Stimulated activated naive CD8-positive, alpha-beta T cell treated with anti-CD3 and anti-CD28 coated beads, Interleukin-15, Interleukin-2, amounts not matched to agents 100 U/mL and 50 U/mL, for 24 hours (primary cell): ENCODE measurements around the gene C3orf49.
A peak's percentile ranks its signal among the peaks of the same experiment; 100 is the strongest.

ENCODE experiments used
- ATAC-seq: fragments of 150-1000 bp; cut with Tn5 transposase; one replicate; pipeline ENCODE4 v1.10.0; 2021
- DNase-seq: peaks from one replicate; pipeline ENCODE4 v3.0.0; 2021

Gene C3orf49

DNA sequence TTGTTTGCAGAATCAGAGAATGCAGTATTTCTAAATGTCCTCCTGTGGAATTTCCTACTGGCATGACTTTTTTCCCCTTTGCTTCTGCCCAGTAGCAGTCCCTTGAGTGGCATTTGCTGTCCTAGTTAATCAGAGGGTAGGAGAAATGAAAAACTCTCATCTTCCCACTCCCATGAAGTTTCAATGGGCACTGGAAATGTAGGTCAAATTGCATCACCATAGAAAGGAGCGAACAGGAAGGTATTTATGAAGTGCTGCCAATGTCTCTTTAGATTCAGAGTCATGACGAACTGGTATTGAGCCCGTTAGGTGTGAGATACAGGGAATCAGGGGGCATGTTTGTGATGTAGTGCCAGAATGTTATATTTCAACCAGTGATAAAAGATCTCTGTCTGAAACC lies 67.8 kb downstream of the C3orf49 start:
- ATAC-seq: no peak
- DNase-seq: no peak

DNA sequence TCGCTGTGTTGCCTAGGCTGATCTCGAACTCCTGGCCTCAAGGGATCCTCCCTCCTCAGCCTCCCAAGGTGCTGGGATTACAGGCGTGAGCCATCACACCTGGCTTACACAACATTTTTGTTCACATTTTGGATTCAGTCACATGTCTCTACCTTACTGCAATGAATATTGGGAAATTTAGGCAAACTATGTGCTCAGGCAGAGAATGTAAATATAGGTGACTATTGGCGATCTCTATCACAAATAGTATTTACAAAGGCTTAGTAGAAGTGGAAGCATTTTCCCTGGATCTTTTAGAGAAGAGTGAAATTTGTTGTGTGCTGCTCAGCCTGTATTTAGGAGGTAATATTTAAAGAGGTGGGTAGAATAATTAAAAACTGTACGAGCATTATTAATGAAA lies 72.4 kb downstream of the C3orf49 start:
- no peak for DNase-seq
- ATAC-seq: no peak

DNA sequence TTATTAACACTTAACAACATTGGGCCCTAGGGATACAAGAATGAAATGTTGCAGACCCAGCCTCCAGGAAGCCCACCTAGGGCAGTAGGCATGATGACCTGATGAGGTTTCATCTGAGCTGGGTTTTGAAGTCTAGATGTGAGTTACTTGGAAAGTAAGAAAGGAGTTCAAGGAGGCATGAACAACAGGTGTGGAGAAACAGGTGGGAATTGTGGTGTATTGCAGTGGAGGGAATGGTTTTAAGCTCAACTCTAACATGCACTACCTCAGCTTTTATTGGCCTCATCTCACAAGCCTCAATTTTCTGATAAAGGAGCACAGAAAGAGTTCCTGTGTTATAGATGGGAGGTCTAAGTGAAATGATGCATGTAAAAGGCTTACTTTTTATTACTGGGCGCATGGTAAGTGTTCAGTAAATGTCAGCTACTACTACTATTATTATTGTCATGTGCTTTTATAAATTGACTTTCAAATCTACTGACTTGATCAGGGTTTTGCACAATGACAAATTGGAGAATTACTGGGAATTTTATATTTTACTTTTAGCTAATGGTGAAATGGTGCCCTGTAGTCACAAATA lies 73.8 kb downstream of the C3orf49 start:
- DNase-seq (no peak), ATAC-seq (no peak)

DNA sequence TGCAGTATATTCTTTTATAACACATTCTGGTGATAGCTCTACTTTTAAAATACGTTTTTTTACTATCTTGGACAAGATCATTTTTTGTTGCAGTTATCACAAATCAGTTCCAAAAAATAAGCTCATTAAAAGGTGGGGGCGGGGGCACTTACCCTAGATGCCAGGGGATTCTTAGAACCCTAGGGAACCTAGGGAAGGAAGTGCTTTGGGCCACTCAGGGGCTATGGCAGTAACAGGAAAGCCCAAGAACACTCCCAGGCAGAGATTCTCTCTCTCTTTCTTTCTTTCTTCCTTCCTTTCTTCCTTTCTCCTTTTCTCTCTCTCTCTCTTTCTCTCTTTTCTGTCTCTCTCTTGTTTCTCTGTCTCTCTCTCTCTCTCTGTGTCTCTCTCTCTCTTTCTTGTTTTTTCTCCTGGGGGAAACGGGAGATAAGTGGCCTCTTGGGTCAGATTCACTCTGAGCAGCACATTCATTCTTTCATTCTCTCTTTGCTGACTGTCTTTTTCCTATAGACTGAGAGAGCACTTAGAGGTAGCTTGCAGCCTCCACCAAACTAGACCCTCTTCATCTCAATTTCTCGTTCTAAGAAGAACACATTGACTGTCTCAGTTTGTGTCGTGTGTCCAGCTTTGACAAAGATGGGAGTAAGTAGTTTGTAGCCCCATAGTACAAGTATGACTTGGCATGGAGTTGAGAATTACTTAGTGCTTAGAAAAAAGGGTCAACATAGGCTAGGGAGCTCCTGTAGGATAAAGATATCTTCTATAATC lies 76.5 kb downstream of the C3orf49 start:
- no peak for DNase-seq

DNA sequence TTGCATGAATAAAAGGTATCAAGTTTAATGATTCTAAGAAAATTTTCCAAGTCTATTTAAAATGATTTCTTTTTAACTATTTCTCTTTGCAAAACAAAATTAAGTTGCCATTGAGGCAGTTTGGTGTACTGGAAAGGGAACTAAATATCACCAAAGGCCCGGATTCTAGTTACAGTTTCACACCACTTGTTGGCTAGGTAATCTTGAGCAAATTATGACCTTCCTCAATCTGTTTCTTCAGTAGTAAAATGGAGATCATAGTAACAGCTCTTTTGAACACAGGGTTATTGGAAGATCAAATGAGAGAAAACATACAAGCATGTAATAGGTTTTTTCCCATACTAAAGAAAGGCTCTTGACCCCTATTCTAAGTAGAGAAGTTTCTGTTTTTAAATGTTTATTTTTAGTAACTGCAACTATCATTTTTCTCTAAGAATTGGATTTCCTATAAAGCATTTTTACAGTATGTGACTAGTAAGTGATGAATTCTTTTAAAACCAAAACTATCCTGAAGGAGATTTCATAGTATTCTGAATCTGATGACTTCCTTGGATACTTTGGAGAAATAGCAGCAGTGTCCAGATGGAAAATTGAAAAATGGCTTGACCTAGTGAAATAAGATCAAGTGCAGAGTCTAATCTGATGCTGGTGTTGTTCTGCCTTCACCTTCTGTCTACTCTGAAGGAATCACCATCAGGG lies 77.4 kb downstream of the C3orf49 start:
- ATAC-seq (no peak), DNase-seq (no peak)

More for the DNA sequence above, 76.5 kb downstream of the C3orf49 start:
- ATAC-seq: peak; percentile 28
